Uterus (tissue), 2 donors: Measurements from ENCODE around the gene ARID5B.

Experiments
- POLR2A ChIP-seq, 2 donors: fragments of 450-650 bp; IDR thresholded peaks; one replicate each; pipeline ENCODE4 v1.6.1; 2016; ENCODE audit warnings: antibody characterized with exemption in 2 of 2, mild to moderate bottlenecking in 1 of 2, moderate library complexity in 1 of 2
- TF ChIP-seq, protein P1 (sequence below), 4 experiments: fragments of 200-600 bp in 2 of 4; fragments of 450-650 bp in 2 of 4; sonication (generic) in 2 of 4; IDR thresholded peaks; one replicate each; pipeline ENCODE4 v1.5.1; 2016 to 2019; ENCODE audit warnings: antibody characterized with exemption in 4 of 4, mild to moderate bottlenecking in 2 of 4, moderate library complexity in 1 of 4

DNA sequence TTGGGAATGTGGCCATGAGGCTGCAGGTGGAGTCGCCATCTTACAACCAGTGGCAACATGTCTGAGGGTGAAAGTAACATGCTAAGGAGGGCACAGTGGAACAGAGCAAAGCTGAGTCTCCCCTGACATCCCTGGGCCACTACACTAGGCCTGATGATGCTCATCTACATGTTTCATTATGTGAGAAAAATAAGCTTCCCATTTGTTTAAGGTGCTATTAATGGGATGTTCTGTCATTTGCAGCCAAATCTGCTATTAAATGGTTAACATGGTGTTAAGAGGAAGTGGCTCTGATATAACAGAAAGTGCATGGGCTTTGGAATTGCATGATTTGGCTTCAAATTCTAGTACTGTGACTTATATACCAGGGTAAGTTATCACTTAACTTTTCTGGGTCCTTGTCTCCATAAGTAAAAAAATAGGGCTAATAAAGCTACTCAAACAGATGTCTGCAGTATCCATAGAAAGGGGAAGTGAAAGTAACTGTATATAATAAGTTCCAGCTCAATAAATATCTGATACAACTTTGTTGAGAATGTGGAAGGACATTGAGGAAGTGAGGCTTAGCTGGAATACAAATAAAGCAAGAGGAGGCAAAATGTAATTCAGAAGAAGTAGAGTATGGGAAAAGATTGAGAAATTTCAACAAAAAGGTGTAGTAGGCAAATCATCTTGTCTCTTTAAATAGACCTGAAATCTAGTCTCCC lies 208.2 kb downstream of the ARID5B start:
- no peak for TF ChIP-seq POLR2A (IDR thresholded peaks at IDR 0.05)
- TF ChIP-seq, protein P1, sequence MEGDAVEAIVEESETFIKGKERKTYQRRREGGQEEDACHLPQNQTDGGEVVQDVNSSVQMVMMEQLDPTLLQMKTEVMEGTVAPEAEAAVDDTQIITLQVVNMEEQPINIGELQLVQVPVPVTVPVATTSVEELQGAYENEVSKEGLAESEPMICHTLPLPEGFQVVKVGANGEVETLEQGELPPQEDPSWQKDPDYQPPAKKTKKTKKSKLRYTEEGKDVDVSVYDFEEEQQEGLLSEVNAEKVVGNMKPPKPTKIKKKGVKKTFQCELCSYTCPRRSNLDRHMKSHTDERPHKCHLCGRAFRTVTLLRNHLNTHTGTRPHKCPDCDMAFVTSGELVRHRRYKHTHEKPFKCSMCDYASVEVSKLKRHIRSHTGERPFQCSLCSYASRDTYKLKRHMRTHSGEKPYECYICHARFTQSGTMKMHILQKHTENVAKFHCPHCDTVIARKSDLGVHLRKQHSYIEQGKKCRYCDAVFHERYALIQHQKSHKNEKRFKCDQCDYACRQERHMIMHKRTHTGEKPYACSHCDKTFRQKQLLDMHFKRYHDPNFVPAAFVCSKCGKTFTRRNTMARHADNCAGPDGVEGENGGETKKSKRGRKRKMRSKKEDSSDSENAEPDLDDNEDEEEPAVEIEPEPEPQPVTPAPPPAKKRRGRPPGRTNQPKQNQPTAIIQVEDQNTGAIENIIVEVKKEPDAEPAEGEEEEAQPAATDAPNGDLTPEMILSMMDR (IDR thresholded peaks at IDR 0.05) = no peak
